HG03045 (cell line): ENCODE measurements around the gene ASTN2.

Source experiments
- ATAC-seq: cut with Tn5 transposase; IDR thresholded peaks from one replicate; pipeline ENCODE4 v1.9.1; 2021; ENCODE audit warnings: mild to moderate bottlenecking, moderate library complexity; ENCODE audit not compliant: unreplicated experiment

The ASTN2 gene

GRCh38 chr9:116451500-116452115, 963.2 kb downstream of the ASTN2 start:
- no peak for ATAC-seq

- ATAC-seq = peak; percentile 85
These were observed 964.3 kb downstream of the ASTN2 start for GRCh38 chr9:116450378-116451139.

GRCh38 chr9:116449949-116450348, 964.9 kb downstream of the ASTN2 start:
- no peak for ATAC-seq

GRCh38 chr9:116448431-116448830, 966.4 kb downstream of the ASTN2 start:
- ATAC-seq = no peak

- ATAC-seq = no peak
These were observed 966.9 kb downstream of the ASTN2 start for GRCh38 chr9:116447934-116448333.

GRCh38 chr9:116442528-116442927, 972.3 kb downstream of the ASTN2 start:
- ATAC-seq = no peak

- ATAC-seq = no peak
These were observed 977.2 kb downstream of the ASTN2 start for GRCh38 chr9:116437411-116438370.

- no peak for ATAC-seq
These were observed 978.7 kb downstream of the ASTN2 start for GRCh38 chr9:116436121-116436520.

GRCh38 chr9:116435706-116436105, 979.2 kb downstream of the ASTN2 start:
- ATAC-seq = no peak

- ATAC-seq = no peak
These were observed 980.5 kb downstream of the ASTN2 start for GRCh38 chr9:116434314-116434713.

- no peak for ATAC-seq
These were observed 982.8 kb downstream of the ASTN2 start for GRCh38 chr9:116432051-116432450.

- ATAC-seq = no peak
These were observed 984.0 kb downstream of the ASTN2 start for GRCh38 chr9:116430849-116431248.

GRCh38 chr9:116425244-116425643, 989.6 kb downstream of the ASTN2 start:
- no peak for ATAC-seq

- ATAC-seq = no peak
These were observed 991.7 kb downstream of the ASTN2 start for GRCh38 chr9:116423149-116423548.

GRCh38 chr9:116422119-116422979, 992.5 kb downstream of the ASTN2 start:
- no peak for ATAC-seq

- ATAC-seq = no peak
These were observed 993.8 kb downstream of the ASTN2 start for GRCh38 chr9:116420993-116421538.

GRCh38 chr9:116419181-116419580, 995.7 kb downstream of the ASTN2 start:
- ATAC-seq = no peak

- no peak for ATAC-seq
These were observed 997.4 kb downstream of the ASTN2 start for GRCh38 chr9:116417464-116417863.

GRCh38 chr9:116416421-116416820, 998.4 kb downstream of the ASTN2 start:
- ATAC-seq = no peak

- ATAC-seq = no peak
These were observed 1000.5 kb downstream of the ASTN2 start for GRCh38 chr9:116414374-116414773.
